Panc1 (cell line): ENCODE data around the gene RAB1B. TPM values are rescaled to one million over a fixed set of nuclear protein-coding genes. Genes with fewer than 3 reads are reported as not detected.

Experiments used
- ATAC-seq: fragments of 200-7000 bp; cut with Tn5 transposase; 2 replicates; pipeline ENCODE4 v1.9.1; 2020; ENCODE audit warnings: mild to moderate bottlenecking, moderate library complexity
- BruUV-seq: library from RNA; stranded (reverse); fragments of 400-500 nt; replicated peaks from 2 replicates; lab custom pipeline; 2021; lab: Mats Ljungman, UMichigan
- CTCF ChIA-PET: fragments of 300-600 bp; sonication (Branson Sonifier 250); formaldehyde crosslinking; loops from one replicate; lab custom pipeline; 2022; ENCODE audit warnings: antibody characterized with exemption; lab: Charles Lee
- POLR2A ChIA-PET: fragments of 300-600 bp; sonication (Branson Sonifier 250); formaldehyde crosslinking; loops from one replicate; lab custom pipeline; 2022; ENCODE audit warnings: antibody characterized with exemption; lab: Charles Lee
- DNase-seq: peaks from one replicate; pipeline ENCODE4 v3.0.0-alpha.2; 2010; ENCODE audit warnings: low read depth, low spot score
- H3K27ac ChIP-seq: 2 replicates; pipeline ENCODE4 v1.5.1; 2011; ENCODE audit warnings: mild to moderate bottlenecking, low read length, inconsistent platforms
- H3K27me3 ChIP-seq: fragments of 200-500 bp; sonication (Bioruptor generic); 2 replicates; pipeline ENCODE4 v1.6.0; 2014; ENCODE audit warnings: low read length, inconsistent platforms; ENCODE audit not compliant: control insufficient read depth, insufficient read depth
- H3K36me3 ChIP-seq: fragments of 200-500 bp; sonication (Bioruptor generic); 2 replicates; pipeline ENCODE4 v1.5.1; 2014; ENCODE audit warnings: inconsistent platforms, mild to moderate bottlenecking, low read length, moderate library complexity; ENCODE audit not compliant: control insufficient read depth, insufficient read depth
- H3K4me1 ChIP-seq: 2 replicates; pipeline ENCODE4 v1.5.1; 2011; ENCODE audit warnings: inconsistent platforms, mild to moderate bottlenecking, low read length, moderate library complexity; ENCODE audit not compliant: control insufficient read depth, insufficient read depth
- H3K4me3 ChIP-seq, 2 experiments: 2 replicates each; pipeline ENCODE4 v1.5.1; 2011 to 2012; ENCODE audit warnings: low read depth in 2 of 2, low read length in 2 of 2, mild to moderate bottlenecking in 2 of 2, inconsistent platforms in 1 of 2, moderate library complexity in 1 of 2
- H3K9me3 ChIP-seq: fragments of 200-500 bp; sonication (Bioruptor generic); 2 replicates; pipeline ENCODE4 v1.5.1; 2014; ENCODE audit warnings: low read depth, mild to moderate bottlenecking, inconsistent platforms, low read length, moderate library complexity; ENCODE audit not compliant: control insufficient read depth, insufficient read depth
- POLR2AphosphoS5 ChIP-seq: IDR thresholded peaks from 2 replicates; pipeline ENCODE4 v1.6.1; 2012; ENCODE audit warnings: mild to moderate bottlenecking, low read depth, low read length, moderate library complexity
- SIN3A ChIP-seq: IDR thresholded peaks from 2 replicates; pipeline ENCODE4 v1.6.1; 2012; ENCODE audit warnings: low read depth, mild to moderate bottlenecking, low read length, moderate library complexity, borderline replicate concordance; ENCODE audit not compliant: insufficient read depth
- TCF7L2 ChIP-seq: IDR thresholded peaks from 2 replicates; pipeline ENCODE4 v1.6.1; 2011; ENCODE audit warnings: mild to moderate bottlenecking, low read depth, low read length, inconsistent platforms
- in situ Hi-C: cut with HindIII; loops from 2 replicates; pipeline ENCODE4 v1.10.0; 2016; ENCODE audit warnings: low sequenced_read_pairs, low pct_unique_long_range_greater_than_20kb
- intact Hi-C: fragments of 100-400 bp; cut with micrococcal nuclease; formaldehyde crosslinking; loops from one replicate; pipeline ENCODE4 v1.10.0; 2022; ENCODE audit not compliant: unreplicated experiment
- total RNA-seq: library from RNA; stranded (reverse); gene quantifications from one replicate; pipeline ENCODE4 v1.2.1, GENCODE V29; 2021; ENCODE audit not compliant: unreplicated experiment
- TF ChIP-seq, protein P1 (sequence below), 2 experiments: IDR thresholded peaks; 2 replicates each; pipeline ENCODE4 v1.6.1; 2011 to 2012; ENCODE audit warnings: low read depth in 2 of 2, control low read depth in 1 of 2, low read length in 1 of 2, mild to moderate bottlenecking in 1 of 2, moderate library complexity in 1 of 2; ENCODE audit not compliant: insufficient read depth in 1 of 2
- TF ChIP-seq, protein P2 (sequence below): fragments of 450-650 bp; IDR thresholded peaks from 2 replicates; pipeline ENCODE4 v1.5.1; 2017; ENCODE audit warnings: mild to moderate bottlenecking

RAB1B gene
- total RNA-seq, 1 experiment from 2014 or later: 256 TPM

DNA sequence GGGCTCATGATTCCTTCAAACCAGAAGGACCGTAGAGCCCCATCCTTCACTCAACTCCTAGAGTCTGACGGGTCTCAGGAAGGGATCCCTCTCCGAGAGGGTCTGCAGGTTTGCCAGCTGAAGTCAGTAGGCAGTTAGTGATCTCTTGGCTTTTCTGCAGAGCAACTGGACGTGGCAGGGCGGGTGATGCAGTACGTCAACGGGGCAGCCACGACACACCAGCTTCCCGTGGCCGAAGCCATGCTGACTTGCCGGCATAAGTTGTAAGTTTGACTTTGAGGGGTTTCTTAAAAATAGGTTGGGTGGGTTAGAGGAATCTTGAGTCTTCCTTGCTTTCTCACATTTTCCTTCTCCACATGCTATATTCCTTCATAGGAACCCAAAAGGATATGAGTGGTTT lies 33.3 kb upstream of the RAB1B start:
- TF ChIP-seq SIN3A (no peak), TCF7L2 (no peak)
- TF ChIP-seq, protein P1, sequence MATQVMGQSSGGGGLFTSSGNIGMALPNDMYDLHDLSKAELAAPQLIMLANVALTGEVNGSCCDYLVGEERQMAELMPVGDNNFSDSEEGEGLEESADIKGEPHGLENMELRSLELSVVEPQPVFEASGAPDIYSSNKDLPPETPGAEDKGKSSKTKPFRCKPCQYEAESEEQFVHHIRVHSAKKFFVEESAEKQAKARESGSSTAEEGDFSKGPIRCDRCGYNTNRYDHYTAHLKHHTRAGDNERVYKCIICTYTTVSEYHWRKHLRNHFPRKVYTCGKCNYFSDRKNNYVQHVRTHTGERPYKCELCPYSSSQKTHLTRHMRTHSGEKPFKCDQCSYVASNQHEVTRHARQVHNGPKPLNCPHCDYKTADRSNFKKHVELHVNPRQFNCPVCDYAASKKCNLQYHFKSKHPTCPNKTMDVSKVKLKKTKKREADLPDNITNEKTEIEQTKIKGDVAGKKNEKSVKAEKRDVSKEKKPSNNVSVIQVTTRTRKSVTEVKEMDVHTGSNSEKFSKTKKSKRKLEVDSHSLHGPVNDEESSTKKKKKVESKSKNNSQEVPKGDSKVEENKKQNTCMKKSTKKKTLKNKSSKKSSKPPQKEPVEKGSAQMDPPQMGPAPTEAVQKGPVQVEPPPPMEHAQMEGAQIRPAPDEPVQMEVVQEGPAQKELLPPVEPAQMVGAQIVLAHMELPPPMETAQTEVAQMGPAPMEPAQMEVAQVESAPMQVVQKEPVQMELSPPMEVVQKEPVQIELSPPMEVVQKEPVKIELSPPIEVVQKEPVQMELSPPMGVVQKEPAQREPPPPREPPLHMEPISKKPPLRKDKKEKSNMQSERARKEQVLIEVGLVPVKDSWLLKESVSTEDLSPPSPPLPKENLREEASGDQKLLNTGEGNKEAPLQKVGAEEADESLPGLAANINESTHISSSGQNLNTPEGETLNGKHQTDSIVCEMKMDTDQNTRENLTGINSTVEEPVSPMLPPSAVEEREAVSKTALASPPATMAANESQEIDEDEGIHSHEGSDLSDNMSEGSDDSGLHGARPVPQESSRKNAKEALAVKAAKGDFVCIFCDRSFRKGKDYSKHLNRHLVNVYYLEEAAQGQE (IDR thresholded peaks at IDR 0.05; ENCODE audit: insufficient read depth in 1 of 2, low read depth in 2 of 2, low read length in 1 of 2): no peak
- TF ChIP-seq, protein P2, sequence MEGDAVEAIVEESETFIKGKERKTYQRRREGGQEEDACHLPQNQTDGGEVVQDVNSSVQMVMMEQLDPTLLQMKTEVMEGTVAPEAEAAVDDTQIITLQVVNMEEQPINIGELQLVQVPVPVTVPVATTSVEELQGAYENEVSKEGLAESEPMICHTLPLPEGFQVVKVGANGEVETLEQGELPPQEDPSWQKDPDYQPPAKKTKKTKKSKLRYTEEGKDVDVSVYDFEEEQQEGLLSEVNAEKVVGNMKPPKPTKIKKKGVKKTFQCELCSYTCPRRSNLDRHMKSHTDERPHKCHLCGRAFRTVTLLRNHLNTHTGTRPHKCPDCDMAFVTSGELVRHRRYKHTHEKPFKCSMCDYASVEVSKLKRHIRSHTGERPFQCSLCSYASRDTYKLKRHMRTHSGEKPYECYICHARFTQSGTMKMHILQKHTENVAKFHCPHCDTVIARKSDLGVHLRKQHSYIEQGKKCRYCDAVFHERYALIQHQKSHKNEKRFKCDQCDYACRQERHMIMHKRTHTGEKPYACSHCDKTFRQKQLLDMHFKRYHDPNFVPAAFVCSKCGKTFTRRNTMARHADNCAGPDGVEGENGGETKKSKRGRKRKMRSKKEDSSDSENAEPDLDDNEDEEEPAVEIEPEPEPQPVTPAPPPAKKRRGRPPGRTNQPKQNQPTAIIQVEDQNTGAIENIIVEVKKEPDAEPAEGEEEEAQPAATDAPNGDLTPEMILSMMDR: no peak
- POLR2A ChIA-PET: interaction anchor here (0.6 kb wide), 1 partner anchor 426 kb away, joined by 3 read pairs; no protein-coding TSS in a partner anchor
- no peak for ATAC-seq
- intact Hi-C loops: no loop called here
- BruUV-seq: no TSS peak
- DNase-seq: no peak
- Histone ChIP-seq H3K4me3 (no peak overlapping the region), H3K27me3 (no peaks in the 10 kb centered on the region), H3K4me1 (no peaks in the 10 kb centered on the region), H3K27ac (no peak overlapping the region), H3K36me3 (no peaks in the 10 kb centered on the region), H3K9me3 (no peaks in the 10 kb centered on the region)
- CTCF ChIA-PET: no interaction called here
- in situ Hi-C loops: no loop called here

DNA sequence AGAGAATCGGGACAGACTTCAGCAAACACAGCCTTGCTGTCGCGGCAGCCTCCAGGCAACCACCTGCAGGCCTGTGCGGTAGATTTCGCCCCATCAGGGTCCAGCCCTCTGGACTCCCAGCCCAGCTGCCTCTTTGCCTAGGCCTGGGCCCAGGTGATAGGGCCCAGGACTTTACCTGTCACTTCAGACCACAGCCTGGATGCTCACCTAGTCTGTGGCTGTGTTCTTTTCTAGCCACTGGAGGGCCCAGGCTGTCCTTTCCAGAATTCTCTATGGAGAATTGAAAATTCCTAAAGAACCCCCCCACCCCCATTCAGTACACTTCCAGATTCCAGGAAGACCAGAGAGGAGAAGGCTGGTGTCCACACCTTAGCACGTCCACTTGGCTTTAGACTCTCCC lies 30.6 kb upstream of the RAB1B start:
- Histone ChIP-seq H3K27ac (no peak overlapping the region), H3K27me3 (no peaks in the 10 kb centered on the region), H3K4me3 (no peak overlapping the region), H3K36me3 (no peaks in the 10 kb centered on the region; the same call in 1 of the 2 replicates), H3K4me1 (no peaks in the 10 kb centered on the region), H3K9me3 (no peaks in the 10 kb centered on the region)
- no TSS peak for BruUV-seq
- ChIA-PET CTCF (no interaction called here), POLR2A (no interaction called here)
- no peak for TF ChIP-seq SIN3A
- ATAC-seq: no peak
- DNase-seq: no peak
- intact Hi-C loops: no loop called here
- in situ Hi-C loops: no loop called here

DNA sequence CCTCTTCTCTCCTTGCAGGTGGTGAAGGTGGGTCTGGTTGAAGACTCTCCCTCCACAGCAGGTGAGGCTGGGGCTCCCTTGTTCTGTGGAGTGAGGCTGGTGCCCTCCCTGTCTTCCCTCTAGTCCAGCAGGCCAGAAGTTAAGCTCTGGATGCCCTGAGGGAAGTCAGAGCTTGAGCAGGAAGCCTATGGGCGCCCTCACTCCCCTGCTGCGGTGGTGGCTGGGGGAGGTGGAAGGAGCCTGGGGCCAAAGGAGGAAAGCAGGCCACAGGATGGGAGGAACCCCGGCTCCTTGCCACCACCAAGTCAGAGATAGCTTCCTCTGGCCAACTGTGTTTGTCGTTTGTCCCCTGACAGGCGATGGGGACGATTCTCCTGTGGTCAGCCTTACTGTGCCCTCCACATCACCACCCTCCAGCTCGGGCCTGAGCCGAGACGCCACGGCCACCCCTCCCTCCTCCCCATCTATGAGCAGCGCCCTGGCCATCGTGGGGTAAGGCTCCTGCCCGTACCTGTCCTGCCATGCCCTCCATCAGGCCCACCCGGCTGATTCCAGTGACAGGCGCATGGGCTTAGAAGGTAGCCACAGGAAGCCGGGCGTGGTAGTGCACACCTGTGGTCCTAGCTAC lies 29.5 kb upstream of the RAB1B start:
- no peaks in the 10 kb centered on the region for H3K4me1 ChIP-seq
- H3K27me3 ChIP-seq: no peaks in the 10 kb centered on the region
- H3K9me3 ChIP-seq: no peaks in the 10 kb centered on the region
- no peak overlapping the region for H3K27ac ChIP-seq
- POLR2A ChIA-PET: no interaction called here
- TF ChIP-seq POLR2AphosphoS5 (no peak), SIN3A (no peak), TCF7L2 (no peak)
- TF ChIP-seq, protein P1 (IDR thresholded peaks at IDR 0.05; ENCODE audit: insufficient read depth in 1 of 2, low read depth in 2 of 2, low read length in 1 of 2): no peak
- TF ChIP-seq, protein P2: no peak
- intact Hi-C loops: no loop called here
- ATAC-seq (no peak), DNase-seq (no peak)
- CTCF ChIA-PET: no interaction called here
- in situ Hi-C loops: no loop called here
- H3K36me3 ChIP-seq: no peaks in the 10 kb centered on the region; the same call in 1 of the 2 replicates
- no TSS peak for BruUV-seq
- no peak overlapping the region for H3K4me3 ChIP-seq
